Lower lobe of right lung (tissue), 2 donors: ENCODE results near the gene GABPA. TPM values are rescaled to one million over a fixed set of nuclear protein-coding genes. Genes with fewer than 3 reads are reported as not detected.

Experiments used
- ATAC-seq, 2 donors: fragments of 200-7000 bp; cut with Tn5 transposase; one replicate each; pipeline ENCODE4 v1.9.1; 2020 to 2022; ENCODE audit warnings: mild to moderate bottlenecking in 2 of 2, moderate library complexity in 2 of 2
- DNase-seq: peaks from one replicate; pipeline ENCODE4 v3.0.0-alpha.2; 2020
- H3K27ac ChIP-seq: fragments of 200-600 bp; one replicate; pipeline ENCODE4 v1.8.0; 2022
- H3K27me3 ChIP-seq: fragments of 200-600 bp; one replicate; pipeline ENCODE4 v1.8.0; 2022; ENCODE audit warnings: low read depth
- H3K36me3 ChIP-seq: fragments of 200-600 bp; one replicate; pipeline ENCODE4 v1.8.0; 2022; ENCODE audit warnings: mild to moderate bottlenecking
- H3K4me1 ChIP-seq: fragments of 200-600 bp; one replicate; pipeline ENCODE4 v1.8.0; 2022
- H3K4me3 ChIP-seq: fragments of 200-600 bp; one replicate; pipeline ENCODE4 v1.8.0; 2022; ENCODE audit warnings: mild to moderate bottlenecking
- H3K9me3 ChIP-seq: fragments of 200-600 bp; one replicate; pipeline ENCODE4 v1.8.0; 2022
- CTCF ChIP-seq: fragments of 200-600 bp; IDR thresholded peaks from one replicate; pipeline ENCODE4 v1.8.0; 2022; ENCODE audit warnings: antibody characterized with exemption, mild to moderate bottlenecking
- intact Hi-C: fragments of 100-400 bp; cut with DNase I; formaldehyde crosslinking; loops from one replicate; pipeline ENCODE4 v1.11.0; 2022
- total RNA-seq: library from RNA; stranded (reverse); fragmentation: NEBNext Ultra II Directional; extraction: Animal tissue kit (Norgen Biotek cat#: 25700); gene quantifications from one replicate; pipeline ENCODE4 v1.2.1, GENCODE V29; 2021
- donor health status: DM: no; HTN: yes; CAD: no; lungs with severe emphysema.

The GABPA gene
- total RNA-seq, 1 donor from 2014 or later = 29.3 TPM

GRCh38 chr21:25750085-25750484 lies 15.3 kb downstream of the GABPA start:
- H3K9me3 ChIP-seq = no peaks in the 10 kb centered on the region
- TF ChIP-seq CTCF = no peak
- no peaks in the 10 kb centered on the region for H3K4me1 ChIP-seq
- DNase-seq (no peak), ATAC-seq (no peak)
- H3K27ac ChIP-seq = no peak overlapping the region
- H3K27me3 ChIP-seq = no peaks in the 10 kb centered on the region
- peaks cover 80% of the 10 kb centered on the region for H3K36me3 ChIP-seq
- no peak overlapping the region for H3K4me3 ChIP-seq
- intact Hi-C loops = no loop called here

- no peak for ATAC-seq
- Histone ChIP-seq H3K27me3 (no peaks in the 10 kb centered on the region), H3K27ac (no peak overlapping the region), H3K4me3 (no peak overlapping the region), H3K4me1 (no peaks in the 10 kb centered on the region), H3K9me3 (no peaks in the 10 kb centered on the region), H3K36me3 (peaks cover 64% of the 10 kb centered on the region)
- intact Hi-C loops = no loop called here
- DNase-seq = no peak
- TF ChIP-seq CTCF = no peak
These were observed 17.6 kb downstream of the GABPA start for GRCh38 chr21:25752416-25752815.

GRCh38 chr21:25756190-25756932 lies 21.6 kb downstream of the GABPA start:
- intact Hi-C loops = no loop called here
- DNase-seq (no peak), ATAC-seq (no peak)
- no peaks in the 10 kb centered on the region for H3K4me1 ChIP-seq
- H3K36me3 ChIP-seq = peaks cover 68% of the 10 kb centered on the region
- no peaks in the 10 kb centered on the region for H3K9me3 ChIP-seq
- no peak for TF ChIP-seq CTCF
- H3K4me3 ChIP-seq = peak overlapping the region; percentile 1
- no peaks in the 10 kb centered on the region for H3K27me3 ChIP-seq
- H3K27ac ChIP-seq = peak overlapping the region; percentile 43

GRCh38 chr21:25757531-25757930 lies 22.8 kb downstream of the GABPA start:
- intact Hi-C loops = no loop called here
- peaks cover 70% of the 10 kb centered on the region for H3K36me3 ChIP-seq
- TF ChIP-seq CTCF = no peak
- H3K9me3 ChIP-seq = no peaks in the 10 kb centered on the region
- no peak for DNase-seq
- H3K4me1 ChIP-seq = no peaks in the 10 kb centered on the region
- H3K4me3 ChIP-seq = no peak overlapping the region
- no peaks in the 10 kb centered on the region for H3K27me3 ChIP-seq
- ATAC-seq = no peak
- H3K27ac ChIP-seq = no peak overlapping the region

- peaks cover 72% of the 10 kb centered on the region for H3K36me3 ChIP-seq
- no peak for TF ChIP-seq CTCF
- ATAC-seq (no peak), DNase-seq (no peak)
- no peaks in the 10 kb centered on the region for H3K4me1 ChIP-seq
- H3K27me3 ChIP-seq = no peaks in the 10 kb centered on the region
- intact Hi-C loops = no loop called here
- H3K27ac ChIP-seq = no peak overlapping the region
- H3K4me3 ChIP-seq = no peak overlapping the region
- H3K9me3 ChIP-seq = no peaks in the 10 kb centered on the region
These were observed 24.8 kb downstream of the GABPA start for GRCh38 chr21:25759573-25759972.
